ENCODE results near the gene CCDC3. TPM values are rescaled to one million over a fixed set of nuclear protein-coding genes. Genes with fewer than 3 reads are reported as not detected.
A peak's percentile ranks its signal among the peaks of the same experiment; 100 is the strongest.

Gene CCDC3
- total RNA-seq, 1 experiment from 2014 or later: 1.4 TPM

- Histone ChIP-seq H3K36me3 (ENCODE audit: insufficient read depth, low read length) (no peaks in the 10 kb centered on the region), H4K20me1 (ENCODE audit: insufficient read depth, low read depth, low read length) (no peaks in the 10 kb centered on the region)
These were observed 152.9 kb downstream of the CCDC3 start for GRCh38 chr10:12848439-12849173.

GRCh38 chr10:12847361-12847975 lies 154.0 kb downstream of the CCDC3 start:
- Histone ChIP-seq H3K27me3 (ENCODE audit: low read length) (no peaks in the 10 kb centered on the region), H3K9ac (ENCODE audit: low read length) (0 out of 2 replicates have a peak overlapping the region, but pooled peaks have one; percentile 32), H3K4me2 (ENCODE audit: low read depth, low read length, poor library complexity, severe bottlenecking) (peak overlapping the region; percentile 48), H3K36me3 (ENCODE audit: insufficient read depth, low read length) (no peaks in the 10 kb centered on the region), H3K79me2 (ENCODE audit: low read length) (no peaks in the 10 kb centered on the region), H3K27ac (ENCODE audit: low read length) (no peak overlapping the region), H3K9me3 (ENCODE audit: low read length) (no peaks in the 10 kb centered on the region), H3K4me1 (ENCODE audit: low read length) (peaks cover 14% of the 10 kb centered on the region), H2AFZ (ENCODE audit: low read length) (peak overlapping the region; percentile 89), H3K9me2 (replicated peaks; ENCODE audit: insufficient read depth, low read length) (no peaks in the 10 kb centered on the region), H3K4me3 (ENCODE audit: low read length) (peak overlapping the region; percentile 50; the same call in 1 of the 2 replicates), H4K20me1 (ENCODE audit: insufficient read depth, low read depth, low read length) (no peaks in the 10 kb centered on the region)
- DNase-seq: peak; percentile 94

More at GRCh38 chr10:12848439-12849173, 152.9 kb downstream of the CCDC3 start:
- Histone ChIP-seq H3K27me3 (ENCODE audit: low read length) (no peaks in the 10 kb centered on the region), H3K79me2 (ENCODE audit: low read length) (no peaks in the 10 kb centered on the region), H3K4me2 (ENCODE audit: low read depth, low read length, poor library complexity, severe bottlenecking) (no peak overlapping the region), H3K4me1 (ENCODE audit: low read length) (peaks cover 20% of the 10 kb centered on the region), H3K4me3 (ENCODE audit: low read length) (no peak overlapping the region), H3K9me3 (ENCODE audit: low read length) (no peaks in the 10 kb centered on the region), H3K9ac (ENCODE audit: low read length) (no peak overlapping the region), H2AFZ (ENCODE audit: low read length) (no peak overlapping the region), H3K9me2 (replicated peaks; ENCODE audit: insufficient read depth, low read length) (no peaks in the 10 kb centered on the region), H3K27ac (ENCODE audit: low read length) (no peak overlapping the region)
- no peak for DNase-seq

DNA sequence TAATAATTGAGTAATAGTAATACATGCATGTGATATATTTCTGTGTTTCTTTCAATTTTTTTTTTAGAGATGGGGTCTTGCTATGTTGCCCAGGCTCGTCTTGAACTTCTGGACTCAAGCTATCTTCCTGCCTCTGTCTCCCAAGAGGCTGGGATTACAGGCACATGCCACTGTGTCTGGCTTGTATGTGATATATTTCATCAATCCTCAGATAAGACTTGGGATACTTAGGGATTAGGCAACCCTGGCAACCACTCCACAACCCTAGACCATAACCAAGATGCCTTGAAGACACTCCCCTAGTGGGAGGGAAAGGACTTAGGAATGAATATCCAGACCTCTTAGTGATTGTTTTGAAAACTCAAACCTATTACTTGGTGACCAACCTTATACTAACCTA lies 154.8 kb downstream of the CCDC3 start:
- Histone ChIP-seq H3K9me3 (ENCODE audit: low read length) (no peaks in the 10 kb centered on the region), H3K9ac (ENCODE audit: low read length) (no peak overlapping the region), H3K9me2 (replicated peaks; ENCODE audit: insufficient read depth, low read length) (no peaks in the 10 kb centered on the region), H3K4me3 (ENCODE audit: low read length) (no peak overlapping the region), H3K4me2 (ENCODE audit: low read depth, low read length, poor library complexity, severe bottlenecking) (no peak overlapping the region), H3K4me1 (ENCODE audit: low read length) (peaks cover 12% of the 10 kb centered on the region), H3K27ac (ENCODE audit: low read length) (no peak overlapping the region), H3K79me2 (ENCODE audit: low read length) (no peaks in the 10 kb centered on the region), H4K20me1 (ENCODE audit: insufficient read depth, low read depth, low read length) (no peaks in the 10 kb centered on the region), H3K27me3 (ENCODE audit: low read length) (no peaks in the 10 kb centered on the region), H3K36me3 (ENCODE audit: insufficient read depth, low read length) (no peaks in the 10 kb centered on the region), H2AFZ (ENCODE audit: low read length) (no peak overlapping the region)
- no peak for DNase-seq

Small RNA genes lying within 50 kb of the gene (small RNA-seq; reads per million reads assigned to genes)
- gene RNA5SP300: not detected

Other genes starting within 250 kb of the CCDC3 start
- 0.40 and 0.56 TPM in 2 replicates for gene OPTN, start 98.5 kb upstream of the CCDC3 start, total RNA-seq (2014; rRNA removed; shearing (Covaris generic); ENCODE audit: low replicate concordance)
- gene MCM10, start 159.8 kb upstream of the CCDC3 start, total RNA-seq (2014; rRNA removed; shearing (Covaris generic); ENCODE audit: low replicate concordance): 7.0 and 8.9 TPM in 2 replicates
- gene UCMA, start 232.7 kb upstream of the CCDC3 start, total RNA-seq (2014; rRNA removed; shearing (Covaris generic); ENCODE audit: low replicate concordance): 0.63 TPM in 1 of 2 replicates, not detected in the other